Activated naive CD4-positive, alpha-beta T cell treated with anti-CD3 and anti-CD28 coated beads, Interleukin-2, amount 50 U/mL, for 16 hours (primary cell): ENCODE results near the gene LRRC3C.
"Not testable (repeated sequence)": the region's sequence is repeated elsewhere in the genome, so short reads cannot be mapped to it uniquely, and the experiment has no call there.

Experiments used
- DNase-seq: peaks from one replicate; pipeline ENCODE4 v3.0.0-alpha.2; 2020

Gene LRRC3C, protein sequence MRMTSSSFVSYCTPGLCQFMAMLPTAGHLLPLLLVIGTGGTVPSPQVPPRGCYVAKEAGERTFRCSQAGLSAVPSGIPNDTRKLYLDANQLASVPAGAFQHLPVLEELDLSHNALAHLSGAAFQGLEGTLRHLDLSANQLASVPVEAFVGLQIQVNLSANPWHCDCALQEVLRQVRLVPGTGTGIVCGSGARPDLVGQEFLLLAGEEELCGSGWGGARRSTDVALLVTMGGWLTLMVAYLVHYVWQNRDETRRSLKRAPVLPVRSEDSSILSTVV

DNA sequence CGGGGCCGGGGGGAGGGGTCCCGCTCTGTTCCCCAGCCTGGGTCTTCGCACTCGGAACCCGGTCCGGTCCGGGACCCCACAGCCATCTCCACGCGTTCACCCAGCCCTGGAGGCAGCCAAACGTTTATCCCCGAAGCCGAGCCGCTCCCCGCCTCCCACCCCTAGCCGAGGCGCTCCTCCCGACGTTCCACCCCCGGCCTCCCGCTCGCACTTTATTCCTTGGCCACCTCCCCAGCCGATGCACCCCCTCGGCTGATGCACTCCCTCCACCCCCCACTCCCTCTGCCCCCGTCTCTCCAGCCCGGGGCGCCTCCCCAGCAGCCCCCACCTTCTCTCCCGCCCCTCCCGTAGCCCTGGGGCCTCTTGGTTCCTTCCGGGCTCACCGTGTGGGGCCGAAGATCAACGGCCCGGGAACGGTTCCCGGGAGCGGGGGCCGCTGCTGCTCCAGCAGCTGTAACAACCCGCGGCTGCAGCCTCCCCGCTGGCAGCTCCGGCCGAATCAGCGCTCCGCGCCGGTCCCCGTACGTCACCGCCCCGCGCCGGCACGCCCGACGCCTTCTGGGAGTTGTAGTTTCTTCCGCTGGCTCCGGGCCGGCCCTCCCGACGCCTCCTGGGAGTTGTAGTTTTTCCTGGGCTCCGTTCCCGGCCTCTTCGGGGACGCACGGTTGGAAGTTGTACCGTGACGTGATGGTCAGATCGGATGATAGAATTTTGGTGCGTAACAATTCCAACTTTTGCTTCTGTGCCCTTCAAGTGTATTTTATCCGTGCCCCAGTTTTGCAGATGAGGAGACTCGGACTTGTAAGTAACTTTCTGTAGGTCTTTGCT is at the start of gene LRRC3C, which contains the start of gene ORMDL3:
Gene LRRC3C, plus strand, starts transcription at position 632 of the 828 bp plus-strand sequence. CDS start 13,792 bp downstream, outside the sequence.
Gene ORMDL3, minus strand, starts transcription at position 501 of the 828 bp plus-strand sequence. CDS start 3,398 bp downstream, outside the sequence.
- peak; percentile 91 for DNase-seq

DNA sequence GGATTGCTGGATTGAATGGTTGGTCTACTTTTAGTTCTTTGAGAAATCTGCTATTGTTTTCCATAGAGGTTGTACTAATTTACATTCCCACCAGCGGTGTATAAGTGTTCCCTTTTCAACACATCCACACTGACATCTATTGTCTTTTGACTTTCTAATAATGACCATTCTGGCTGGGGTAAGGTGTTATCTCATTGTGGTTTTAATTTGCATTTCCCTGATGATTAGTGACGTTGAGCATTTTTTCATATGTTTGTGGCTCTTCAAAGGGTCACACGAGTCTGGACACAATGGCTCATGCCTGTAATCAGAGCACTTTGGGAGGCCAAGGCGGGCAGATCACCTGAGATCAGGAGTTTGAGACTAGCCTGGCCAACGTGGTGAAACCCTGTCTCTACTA is 41.4 kb upstream of the LRRC3C start:
- DNase-seq: not testable (repeated sequence)

DNA sequence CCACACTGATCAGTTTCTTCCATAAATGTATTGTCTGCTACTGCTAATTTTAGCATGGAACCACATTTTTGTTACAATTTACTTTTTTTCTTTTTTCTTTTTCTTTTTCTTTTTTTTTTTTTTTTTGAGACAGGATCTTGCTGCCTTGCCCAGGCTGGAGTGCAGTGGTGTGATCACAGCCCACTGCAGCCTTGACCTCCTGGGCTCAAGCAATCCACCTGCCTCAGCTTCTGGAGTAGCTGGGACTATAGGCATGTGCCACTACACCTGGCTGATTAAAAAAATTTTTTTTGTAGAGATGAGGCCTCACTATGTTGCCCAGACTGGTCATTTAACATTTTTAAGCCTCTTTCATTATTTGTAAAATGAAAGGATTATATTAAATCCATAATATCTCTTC is 40.5 kb upstream of the LRRC3C start:
- DNase-seq: no peak

DNA sequence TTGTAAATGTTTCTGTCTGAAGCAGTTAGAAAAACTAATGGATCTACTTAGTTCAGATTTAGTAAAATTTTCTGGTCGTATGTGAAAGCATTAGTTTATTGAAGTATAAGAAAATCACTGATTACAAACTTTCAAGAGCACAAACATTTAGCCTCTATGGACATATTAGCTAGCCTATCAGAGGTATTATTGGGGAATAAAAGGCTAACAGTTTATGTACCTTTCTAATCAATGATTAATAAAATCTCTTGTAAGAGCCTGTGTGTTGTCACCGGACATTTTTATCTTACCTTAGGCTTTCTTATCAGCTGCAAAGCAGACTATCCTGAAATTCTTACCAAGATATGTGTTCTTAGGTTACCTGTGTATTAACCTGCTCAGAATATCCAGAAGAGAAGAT is 38.3 kb upstream of the LRRC3C start:
- no peak for DNase-seq

DNA sequence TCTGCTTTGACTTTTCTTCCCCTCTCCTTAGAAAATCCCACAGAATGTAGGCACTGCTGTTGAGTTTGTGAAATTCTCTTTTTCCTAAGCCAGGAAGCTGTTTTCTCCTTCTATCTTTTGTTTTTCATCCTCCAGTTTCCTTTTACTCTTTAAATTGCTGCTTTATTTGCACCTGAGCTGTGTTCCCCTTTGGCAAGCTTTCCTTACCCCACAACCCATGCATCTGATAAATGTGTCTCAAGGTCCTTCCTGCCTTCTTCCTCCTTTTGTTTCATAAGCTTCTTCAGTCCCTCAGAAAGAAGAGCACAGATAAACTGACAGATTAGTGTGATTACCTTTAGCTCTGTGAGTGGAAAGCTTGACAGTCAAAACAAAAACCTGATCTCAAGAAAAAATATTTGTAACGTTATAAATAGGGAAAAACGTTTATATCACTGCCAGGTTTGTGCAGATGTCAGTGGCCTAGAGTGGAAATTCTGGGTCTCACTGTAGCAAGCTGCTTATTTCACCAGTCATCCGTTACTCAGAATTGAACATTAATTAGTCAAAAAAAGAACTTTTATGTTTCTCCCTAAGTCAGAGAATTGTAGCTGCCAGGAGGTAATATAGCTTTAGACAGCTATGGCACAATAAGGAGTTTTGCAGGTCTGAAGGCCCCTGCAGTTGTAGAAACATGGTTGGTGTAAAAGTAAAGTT is 32.7 kb upstream of the LRRC3C start:
- no peak for DNase-seq

DNA sequence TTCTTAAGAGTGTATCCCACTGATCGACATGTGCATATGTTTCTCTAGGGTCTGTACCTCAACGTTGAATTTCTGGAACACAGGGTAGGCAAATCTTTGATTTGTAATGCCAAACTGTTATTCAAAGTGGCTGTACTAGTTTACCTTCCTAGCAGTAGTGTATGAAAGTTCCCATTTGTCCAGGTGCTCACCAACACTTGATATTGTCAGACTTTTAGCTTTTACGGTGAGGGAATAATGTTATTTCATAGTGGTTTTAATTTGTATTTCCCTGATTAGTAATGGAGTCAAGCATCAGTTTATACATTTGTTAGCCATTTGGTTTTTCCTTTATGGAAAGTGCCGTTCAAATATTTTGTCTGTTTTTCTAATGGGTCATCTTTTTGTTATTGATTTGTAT is 29.4 kb upstream of the LRRC3C start:
- DNase-seq: no peak

DNA sequence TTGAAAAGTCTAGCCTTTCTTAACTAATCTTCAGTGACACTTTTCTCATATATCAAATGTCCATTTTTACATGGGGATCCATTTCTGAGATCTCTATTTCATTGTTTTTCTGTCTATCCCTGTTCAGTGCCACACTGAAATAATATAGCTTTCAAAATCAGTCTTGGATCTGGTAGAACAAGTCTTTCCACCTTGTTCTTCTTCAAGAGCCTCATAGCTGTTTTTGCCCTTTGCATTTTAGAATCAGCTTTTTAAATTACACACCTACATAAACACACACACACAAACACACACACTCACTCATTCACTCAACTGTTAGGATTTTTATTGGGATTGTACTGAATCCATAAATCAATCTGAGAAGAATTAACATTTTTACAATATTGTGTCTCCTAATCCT is 28.3 kb upstream of the LRRC3C start:
- DNase-seq: no peak

DNA sequence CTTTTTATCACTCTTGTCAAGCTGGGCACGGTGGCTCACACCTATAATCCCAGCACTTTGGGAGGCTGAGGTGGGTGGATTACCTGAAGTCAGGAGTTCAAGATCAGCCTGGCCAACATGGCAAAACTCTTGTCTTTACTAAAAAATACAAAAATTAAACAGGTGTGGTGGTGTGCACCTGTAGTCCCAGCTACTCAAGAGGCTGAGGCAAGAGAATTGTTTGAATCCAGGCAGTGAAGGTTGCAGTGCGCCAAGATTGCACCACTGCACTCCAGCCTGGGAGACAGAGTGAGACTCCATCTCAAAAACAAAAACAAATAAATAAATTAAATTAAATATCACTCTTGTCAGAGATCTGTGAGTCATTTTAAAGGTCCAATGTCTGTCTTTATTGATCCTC is 25.5 kb upstream of the LRRC3C start:
- DNase-seq: not testable (repeated sequence)

DNA sequence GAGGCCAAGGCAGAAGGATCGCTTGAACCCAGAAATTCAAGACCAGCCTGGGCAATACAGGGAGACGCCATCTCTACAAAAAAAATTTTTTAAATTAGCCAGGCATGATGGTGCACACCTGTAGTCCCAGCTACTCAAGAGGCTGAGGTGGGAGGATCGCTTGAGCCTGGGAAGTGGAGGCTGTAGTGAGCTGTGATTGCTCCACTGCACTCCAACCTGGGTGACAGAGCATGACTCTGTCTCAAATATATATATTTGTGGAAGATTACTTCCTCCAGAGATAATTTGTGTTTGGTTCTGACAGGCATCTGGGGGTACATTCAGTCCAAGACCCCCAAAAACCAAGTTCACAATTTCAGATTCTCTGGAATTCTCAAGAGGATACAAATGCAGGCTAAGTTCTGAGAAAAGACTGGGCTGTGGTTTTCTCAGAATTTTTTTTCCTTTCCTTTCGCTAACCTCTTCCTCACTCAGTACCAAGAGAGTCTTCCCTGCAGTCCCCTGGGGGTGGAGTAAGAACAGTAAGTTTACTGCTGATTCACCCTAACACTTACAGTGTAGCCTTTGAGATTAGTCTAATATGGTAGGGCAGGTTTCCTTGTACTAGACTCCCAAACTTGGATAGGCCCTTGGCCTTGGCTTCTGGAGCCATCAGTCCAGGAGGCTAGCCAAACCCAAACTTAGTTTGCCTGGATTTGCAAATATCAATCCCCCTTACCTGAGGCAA is 24.2 kb upstream of the LRRC3C start:
- DNase-seq: no peak

DNA sequence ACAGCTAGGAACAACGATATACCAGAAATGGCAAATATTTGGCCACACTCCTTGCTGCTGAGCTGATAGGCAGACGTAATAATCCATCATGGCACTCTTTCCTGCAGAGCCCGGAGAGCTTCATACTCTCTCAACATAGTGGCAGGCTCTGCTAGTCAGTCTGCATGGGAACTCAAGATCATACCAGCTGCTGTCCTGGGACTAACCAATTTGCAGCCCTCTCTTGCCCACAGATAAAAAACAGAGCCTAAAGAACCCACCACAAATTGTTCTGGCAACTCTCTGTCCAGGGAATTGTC is 22.6 kb upstream of the LRRC3C start:
- no peak for DNase-seq

DNA sequence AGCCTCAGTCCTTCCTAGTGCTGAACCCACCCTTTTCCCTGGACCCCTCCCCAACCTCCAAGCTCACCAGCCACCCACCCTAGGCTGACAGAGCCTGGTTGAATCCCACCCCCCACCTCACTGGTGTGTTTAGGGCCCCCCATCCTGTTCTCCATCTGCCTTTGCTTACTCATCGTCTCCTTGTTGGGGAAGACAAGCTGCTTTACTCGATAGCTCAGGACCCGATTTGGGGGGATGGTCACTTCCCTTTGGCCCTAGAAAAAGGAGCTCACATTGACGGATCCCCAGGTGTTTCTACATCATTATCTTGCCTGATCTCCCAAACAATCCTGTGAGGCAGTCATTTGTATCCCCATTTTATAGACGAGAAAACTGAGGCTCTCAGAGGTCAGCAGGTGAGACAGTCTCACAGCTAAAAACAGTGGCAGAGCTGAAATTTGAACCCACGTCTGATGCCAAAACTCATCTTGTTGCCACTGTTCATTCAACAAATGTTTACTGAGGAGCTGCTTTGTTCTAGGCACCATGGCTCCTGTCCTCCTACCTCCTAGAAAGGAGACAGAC is 18.7 kb upstream of the LRRC3C start:
- DNase-seq: no peak

DNA sequence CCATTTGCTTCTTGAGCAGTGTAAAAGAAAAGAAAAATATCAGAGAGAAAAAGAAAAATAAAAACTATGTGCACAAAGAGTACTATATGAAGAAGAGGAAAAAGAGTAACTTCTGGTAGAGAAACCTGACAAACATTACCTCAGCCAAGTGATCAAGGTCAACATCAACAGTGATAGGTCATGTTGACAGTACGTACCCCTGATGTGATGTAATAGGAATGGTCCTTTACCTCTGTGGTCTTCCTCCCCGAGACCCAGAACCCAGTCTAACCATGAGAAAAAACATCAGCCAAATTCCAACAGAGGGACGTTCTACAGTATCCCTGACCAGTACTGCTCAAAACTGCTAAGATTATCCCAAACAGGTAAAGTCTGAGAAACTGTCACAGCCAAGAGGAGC is 13.5 kb upstream of the LRRC3C start:
- no peak for DNase-seq

DNA sequence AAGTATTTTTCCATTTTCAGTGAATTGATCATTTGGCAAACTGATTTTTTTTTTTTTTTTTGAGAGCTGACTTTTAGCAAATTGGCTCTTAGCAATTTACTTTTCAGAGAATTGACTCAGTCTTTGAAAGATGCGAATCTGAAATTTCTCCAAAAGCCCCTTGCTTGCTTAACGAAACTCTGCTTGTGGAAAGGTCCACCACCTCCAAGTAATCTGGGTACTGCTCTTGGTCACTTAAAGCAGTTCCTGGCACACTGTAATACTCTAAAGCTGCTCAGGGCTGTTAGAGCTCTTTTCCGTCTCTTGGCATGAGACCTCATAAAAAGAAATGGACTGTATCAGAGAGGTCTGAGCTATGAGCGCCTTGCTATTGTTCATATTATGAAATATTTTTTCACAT is 12.0 kb upstream of the LRRC3C start:
- no peak for DNase-seq

DNA sequence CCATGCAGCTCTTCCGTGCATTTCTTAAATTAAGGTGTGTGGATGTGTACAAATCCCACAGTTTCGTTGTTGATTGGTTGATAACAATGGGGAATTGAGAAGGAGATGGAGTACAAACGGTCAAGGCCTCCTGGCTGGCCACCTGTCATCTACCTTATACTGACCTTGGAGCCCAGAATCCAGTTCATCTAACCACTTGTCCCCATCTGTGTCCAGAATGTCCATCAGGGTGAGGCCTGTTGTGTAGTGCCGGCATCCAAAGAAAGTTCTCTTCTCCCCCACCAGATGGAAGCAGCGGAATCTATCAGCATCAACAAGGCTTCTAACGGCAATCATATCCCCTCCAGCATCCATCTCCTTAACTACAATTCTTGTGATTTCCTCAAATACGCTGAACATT is 10.6 kb upstream of the LRRC3C start:
- DNase-seq: no peak

DNA sequence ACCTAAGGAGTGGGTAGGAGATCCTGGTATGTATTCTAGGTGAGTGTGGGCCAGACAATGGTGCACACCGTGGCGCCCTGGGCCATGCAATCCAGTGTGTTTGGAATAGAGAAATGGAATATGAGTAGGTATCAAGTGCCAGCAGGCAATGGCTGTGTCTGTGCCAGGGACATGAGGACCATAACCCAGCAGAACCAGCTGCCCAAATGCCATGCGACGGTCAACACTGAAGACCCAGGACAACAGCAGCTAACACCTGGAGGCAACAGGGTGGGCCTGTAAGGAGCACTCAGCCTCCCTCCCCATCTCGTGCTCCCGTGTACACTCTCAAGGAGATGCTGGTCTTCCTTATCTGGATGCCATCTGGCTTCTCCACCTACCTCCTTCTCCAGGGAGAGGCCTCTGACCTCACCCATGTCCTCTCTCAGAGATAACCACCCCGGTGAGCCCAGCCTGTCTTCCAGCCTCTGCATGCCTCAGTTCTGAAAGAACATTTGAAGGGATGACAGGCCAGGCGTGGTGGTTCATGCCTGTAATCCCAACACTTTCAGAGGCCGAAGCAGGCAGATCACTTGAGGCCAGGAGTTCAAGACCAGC is 8.3 kb upstream of the LRRC3C start:
- no peak for DNase-seq

DNA sequence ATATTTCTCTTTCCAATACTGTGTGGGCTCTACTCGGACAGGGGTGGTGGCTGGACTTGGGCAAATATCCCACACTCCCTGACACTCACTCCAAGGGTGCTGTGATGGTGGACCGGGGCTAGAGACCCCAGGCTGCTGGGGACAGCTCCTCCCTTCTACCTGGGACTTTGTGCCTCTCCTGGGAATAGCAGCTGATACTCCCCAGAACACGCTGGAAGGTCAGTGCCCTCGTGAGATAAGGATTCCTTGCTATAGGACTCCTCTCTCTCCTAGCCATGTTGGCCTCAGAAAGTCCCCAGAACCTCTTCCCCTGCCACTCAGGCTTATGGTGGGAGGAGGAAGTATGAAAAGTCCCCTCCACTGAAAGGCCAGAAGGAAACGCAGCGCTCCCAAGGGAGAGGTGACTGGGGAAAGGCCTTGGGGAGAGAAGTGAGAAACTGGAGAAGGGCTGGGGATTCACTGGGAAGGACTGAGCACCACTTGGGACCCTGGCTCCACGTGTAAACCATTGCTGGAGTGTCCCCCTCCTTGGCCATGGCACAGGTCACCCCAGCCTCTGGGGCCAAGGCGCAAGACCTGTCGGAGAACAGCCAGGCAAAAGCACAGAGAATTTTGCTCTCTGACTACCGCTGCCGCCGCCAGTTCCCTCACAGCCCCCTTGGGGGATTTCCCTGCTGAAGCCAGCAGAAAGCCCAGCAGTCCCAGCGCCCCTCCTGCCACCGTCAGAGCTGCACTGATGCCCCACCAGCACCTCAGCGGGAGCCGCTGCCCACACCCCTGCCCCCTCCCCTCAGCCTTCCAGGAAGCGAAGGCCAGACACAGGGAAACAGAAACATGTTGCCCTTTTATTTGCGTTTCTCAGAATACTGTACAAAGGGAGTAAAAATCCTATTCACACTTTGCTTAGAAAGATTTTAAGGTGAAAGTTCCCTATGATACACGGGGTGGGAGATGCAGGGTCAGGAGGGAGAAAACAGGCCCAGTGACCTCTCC is 7.0 kb upstream of the LRRC3C start:
- DNase-seq: peak; percentile 68

DNA sequence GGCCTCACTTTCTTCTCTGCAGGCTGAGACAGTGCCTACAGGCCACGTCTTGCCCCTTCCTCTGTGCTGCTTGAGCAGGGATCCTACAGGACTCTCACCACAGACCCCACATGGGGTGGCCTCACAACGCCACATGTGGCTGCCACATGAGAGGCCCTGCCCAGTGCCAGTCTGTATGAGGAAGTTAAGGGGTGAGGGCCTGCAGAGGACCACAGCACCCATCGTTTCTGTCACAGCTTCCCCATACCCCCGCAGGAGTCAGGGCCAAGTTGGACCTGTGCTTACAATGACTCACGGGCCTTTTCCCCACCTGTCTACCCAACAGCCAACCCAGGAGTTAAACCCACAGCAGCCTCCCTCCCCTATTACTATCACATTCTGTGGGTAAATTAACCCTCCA is 6.2 kb upstream of the LRRC3C start:
- peak; percentile 36 for DNase-seq

DNA sequence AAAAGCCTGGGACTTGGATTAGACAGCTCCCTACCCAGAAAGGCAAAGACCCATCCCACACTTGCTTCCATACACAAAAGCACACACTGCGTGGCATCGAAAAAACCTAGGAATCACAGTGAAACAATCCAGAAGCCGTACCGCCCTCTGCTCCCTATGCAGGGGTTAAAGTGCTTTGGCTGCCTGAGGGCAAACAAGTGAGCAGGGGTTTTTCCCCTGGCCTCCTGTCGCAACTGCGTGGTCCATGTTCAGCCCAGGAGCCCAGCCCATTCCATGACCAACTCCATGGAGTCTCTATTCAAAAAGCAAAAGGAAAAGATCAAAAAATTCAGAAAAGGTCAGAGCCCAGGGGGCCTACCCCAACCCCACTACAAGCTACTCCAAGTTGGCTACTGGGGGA is 5.5 kb upstream of the LRRC3C start:
- no peak for DNase-seq

DNA sequence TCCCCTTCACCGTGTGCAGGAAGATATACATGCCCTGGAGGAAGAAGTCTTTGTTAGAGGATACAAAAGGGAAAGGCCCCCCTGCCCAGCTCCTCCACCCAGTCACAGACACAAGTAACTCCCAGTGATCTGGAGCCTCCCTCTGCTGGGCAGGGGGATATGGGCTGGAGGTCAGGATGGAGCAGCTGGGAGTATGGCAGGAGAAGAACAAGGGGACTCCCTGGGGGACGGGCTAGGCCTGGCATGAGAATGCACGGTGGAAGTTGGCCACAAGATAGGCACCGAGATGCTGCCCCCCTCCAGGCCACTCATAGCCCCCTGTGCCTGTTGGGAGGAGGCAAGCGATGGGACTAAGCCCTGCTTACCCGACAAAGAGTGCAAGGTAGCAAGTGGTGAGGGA is 4.3 kb upstream of the LRRC3C start:
- no peak for DNase-seq

DNA sequence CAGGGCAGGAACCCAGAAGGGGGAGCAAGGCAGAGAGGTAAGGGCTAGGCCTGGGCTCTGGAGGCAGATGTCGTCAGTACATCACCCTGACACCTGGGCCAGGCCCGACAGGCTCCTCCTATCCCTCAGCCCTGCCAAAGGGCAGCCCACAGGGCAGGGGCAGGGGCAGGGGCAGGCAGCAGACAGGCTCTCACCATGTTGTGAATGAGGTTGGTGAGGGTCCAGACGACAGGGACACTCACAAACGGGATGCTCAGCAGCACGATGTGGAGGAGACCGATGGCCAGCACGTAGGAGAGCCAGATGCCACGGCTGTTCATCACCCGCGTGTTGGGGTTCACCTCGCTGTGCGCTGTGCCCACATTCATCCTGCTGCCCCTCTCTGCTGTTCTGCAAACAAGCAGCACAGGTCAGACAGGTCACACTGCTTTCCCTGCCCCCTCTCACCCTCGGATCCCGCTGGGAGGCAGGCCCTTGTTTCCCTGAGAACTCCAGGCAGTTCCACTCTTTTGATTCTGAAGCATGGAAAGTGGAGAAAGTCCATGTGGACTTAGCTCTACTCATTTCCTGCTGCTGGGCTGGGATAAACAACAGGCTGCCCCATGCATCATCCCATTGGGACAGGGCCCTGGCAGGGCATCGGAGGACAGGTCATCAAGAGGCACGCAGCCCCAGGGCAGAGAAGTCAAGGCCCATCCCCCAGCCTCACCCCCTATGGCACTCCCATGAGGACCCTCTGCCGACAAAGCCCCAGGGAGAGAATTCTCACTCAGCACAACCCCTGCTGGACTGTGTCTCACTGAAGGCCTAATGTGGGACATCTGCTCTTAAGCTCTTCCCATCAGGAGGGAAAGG is 3.5 kb upstream of the LRRC3C start:
- DNase-seq: no peak
